HCT116 (cell line): Measurements from ENCODE around the gene SLC22A5. TPM values are rescaled to one million over a fixed set of nuclear protein-coding genes. Genes with fewer than 3 reads are reported as not detected.

ENCODE experiments used
- ATAC-seq: fragments of 200-7000 bp; cut with Tn5 transposase; 2 replicates; pipeline ENCODE4 v1.9.1; 2020; ENCODE audit warnings: mild to moderate bottlenecking, moderate library complexity
- BruUV-seq: library from RNA; stranded (reverse); fragments of 400-500 nt; replicated peaks from 2 replicates; lab custom pipeline; 2021; lab: Mats Ljungman, UMichigan
- CTCF ChIA-PET: fragments of 300-600 bp; sonication (Branson Sonifier 250); formaldehyde crosslinking; loops from one replicate; lab custom pipeline; 2021; ENCODE audit warnings: antibody characterized with exemption; lab: Charles Lee
- POLR2A ChIA-PET: fragments of 300-600, 350-600 bp; sonication (Branson Sonifier 250); formaldehyde crosslinking; loops from one replicate; lab custom pipeline; 2021; ENCODE audit warnings: antibody characterized with exemption; lab: Charles Lee
- RAD21 ChIA-PET, 2 experiments: fragments of 300-600 bp; sonication (Branson Sonifier 250); formaldehyde crosslinking; loops; one replicate each; lab custom pipeline; 2023; ENCODE audit warnings: low total read pairs in 2 of 2; ENCODE audit not compliant: uncharacterized antibody in 2 of 2, unreplicated experiment in 2 of 2, low non-redundant PET in 1 of 2; lab: Charles Lee
- DNase-seq: peaks from one replicate; pipeline ENCODE4 v3.0.0-alpha.2; 2010; ENCODE audit warnings: low read depth, low spot score
- H2AFZ ChIP-seq: fragments of 200-600 bp; shearing (Covaris generic), sonication (generic); 2 replicates; pipeline ENCODE4 v1.6.1; 2017; ENCODE audit warnings: low read depth, mixed run types, mixed read lengths, antibody characterized with exemption, low read length; ENCODE audit not compliant: poor library complexity, severe bottlenecking
- H3K27ac ChIP-seq: 2 replicates; pipeline ENCODE4 v1.5.1; 2012; ENCODE audit warnings: low read depth, low read length
- H3K27me3 ChIP-seq: fragments of 200-600 bp; sonication (generic); 2 replicates; pipeline ENCODE4 v1.6.1; 2016; ENCODE audit warnings: mixed run types, low read length, mixed read lengths; ENCODE audit not compliant: insufficient read depth
- H3K36me3 ChIP-seq, 2 experiments: fragments of 200-500 bp in 1 of 2; fragments of 200-600 bp in 1 of 2; sonication (Bioruptor generic) in 1 of 2; sonication (generic) in 1 of 2; 2 replicates each; pipeline versions ENCODE4 v1.5.1 to v1.6.1; 2014 to 2016; ENCODE audit warnings: low read length in 2 of 2, inconsistent platforms in 1 of 2, mixed read lengths in 1 of 2, mixed run types in 1 of 2; ENCODE audit not compliant: insufficient read depth in 2 of 2, control insufficient read depth in 1 of 2
- H3K4me1 ChIP-seq, 2 experiments: fragments of 200-600 bp in 1 of 2; sonication (generic) in 1 of 2; 2 replicates each; pipeline versions ENCODE4 v1.5.1 to v1.6.1; 2012 to 2017; ENCODE audit warnings: low read length in 2 of 2, inconsistent platforms in 1 of 2, mild to moderate bottlenecking in 1 of 2, mixed read lengths in 1 of 2, mixed run types in 1 of 2, moderate library complexity in 1 of 2; ENCODE audit not compliant: insufficient read depth in 2 of 2, control insufficient read depth in 1 of 2
- H3K4me2 ChIP-seq: fragments of 200-600 bp; sonication (generic); 2 replicates; pipeline ENCODE4 v1.6.1; 2017; ENCODE audit warnings: mixed run types, low read length, mixed read lengths
- H3K4me3 ChIP-seq, 2 experiments: fragments of 200-600 bp in 1 of 2; sonication (generic) in 1 of 2; replicated peaks in 1 of 2; 2 replicates each; pipeline ENCODE4 v1.5.1; 2011 to 2016; ENCODE audit warnings: low read length in 2 of 2, control low read depth in 1 of 2, low read depth in 1 of 2, mild to moderate bottlenecking in 1 of 2, mixed read lengths in 1 of 2, mixed run types in 1 of 2
- H3K79me2 ChIP-seq: fragments of 200-600 bp; sonication (generic); 2 replicates; pipeline ENCODE4 v1.6.1; 2017; ENCODE audit warnings: mild to moderate bottlenecking, mixed run types, low read length, moderate library complexity, mixed read lengths; ENCODE audit not compliant: insufficient read depth
- H3K9ac ChIP-seq: fragments of 200-600 bp; sonication (generic); 2 replicates; pipeline ENCODE4 v1.6.1; 2016; ENCODE audit warnings: low read length, mixed read lengths
- H3K9me2 ChIP-seq: fragments of 200-600 bp; sonication (generic), shearing (Covaris generic); 2 replicates; pipeline ENCODE4 v1.6.1; 2017; ENCODE audit warnings: mixed run types, mild to moderate bottlenecking, moderate library complexity; ENCODE audit not compliant: insufficient read depth
- H3K9me3 ChIP-seq, 2 experiments: fragments of 200-500 bp in 1 of 2; fragments of 200-600 bp in 1 of 2; sonication (Bioruptor generic) in 1 of 2; sonication (generic) in 1 of 2; 2 replicates each; pipeline ENCODE4 v1.6.1; 2014 to 2017; ENCODE audit warnings: low read length in 2 of 2, mixed read lengths in 2 of 2, inconsistent platforms in 1 of 2, low read depth in 1 of 2, mild to moderate bottlenecking in 1 of 2, mixed run types in 1 of 2, moderate library complexity in 1 of 2; ENCODE audit not compliant: control insufficient read depth in 1 of 2, insufficient read depth in 1 of 2
- H4K20me1 ChIP-seq: fragments of 200-600 bp; sonication (generic), shearing (Covaris generic); 2 replicates; pipeline ENCODE4 v1.6.1; 2017; ENCODE audit warnings: mixed run types, mild to moderate bottlenecking, moderate library complexity; ENCODE audit not compliant: insufficient read depth
- CBX3 ChIP-seq: IDR thresholded peaks from 2 replicates; pipeline ENCODE4 v1.6.1; 2012; ENCODE audit warnings: low read depth
- ELF1 ChIP-seq: IDR thresholded peaks from 2 replicates; pipeline ENCODE4 v1.6.1; 2012; ENCODE audit warnings: low read depth, borderline replicate concordance
- EZH2 ChIP-seq: fragments of 200-600 bp; sonication (generic); IDR thresholded peaks from 2 replicates; pipeline ENCODE4 v1.6.1; 2017; ENCODE audit warnings: antibody characterized with exemption, mixed run types
- EZH2phosphoT487 ChIP-seq: fragments of 200-600 bp; IDR thresholded peaks from 2 replicates; pipeline ENCODE4 v1.6.1; 2018; ENCODE audit warnings: antibody characterized with exemption, borderline replicate concordance
- JUND ChIP-seq: IDR thresholded peaks from 2 replicates; pipeline ENCODE4 v1.6.1; 2012
- POLR2A ChIP-seq: IDR thresholded peaks from 2 replicates; pipeline ENCODE4 v1.7.0; 2011; ENCODE audit warnings: borderline replicate concordance; ENCODE audit not compliant: insufficient read depth, insufficient read length; ENCODE audit errors: extremely low read depth
- REST ChIP-seq: IDR thresholded peaks from 2 replicates; pipeline ENCODE4 v1.6.1; 2012; ENCODE audit warnings: low read depth
- SIN3A ChIP-seq: IDR thresholded peaks from 2 replicates; pipeline ENCODE4 v1.6.1; 2012; ENCODE audit warnings: low read depth
- SP1 ChIP-seq: IDR thresholded peaks from 2 replicates; pipeline ENCODE4 v1.6.1; 2012; ENCODE audit warnings: low read depth
- SRF ChIP-seq: IDR thresholded peaks from 2 replicates; pipeline ENCODE4 v1.6.1; 2012; ENCODE audit warnings: low read depth
- TCF7L2 ChIP-seq: IDR thresholded peaks from 2 replicates; pipeline ENCODE4 v1.7.0; 2011; ENCODE audit warnings: borderline replicate concordance, inconsistent platforms; ENCODE audit not compliant: insufficient read depth, insufficient read length; ENCODE audit errors: extremely low read depth
- ZFX ChIP-seq: fragments of 450-650 bp; IDR thresholded peaks from 2 replicates; pipeline ENCODE4 v1.6.1; 2017
- intact Hi-C: fragments of 100-400 bp; cut with micrococcal nuclease; formaldehyde crosslinking; loops from 2 replicates; pipeline ENCODE4 v1.10.0; 2022
- total RNA-seq: library from RNA; stranded (reverse); gene quantifications from one replicate; pipeline ENCODE4 v1.2.1, GENCODE V29; 2021; ENCODE audit not compliant: unreplicated experiment
- TF ChIP-seq, protein P1 (sequence below): IDR thresholded peaks from 2 replicates; pipeline ENCODE4 v1.6.1; 2011; ENCODE audit warnings: mild to moderate bottlenecking, low read length, moderate library complexity; ENCODE audit not compliant: insufficient replicate concordance; ENCODE audit errors: extremely low read depth
- TF ChIP-seq, protein P2 (sequence below), 3 experiments: fragments of 200-600 bp in 1 of 3; sonication (generic) in 1 of 3; IDR thresholded peaks in 2 of 3; conservative IDR thresholded peaks in 1 of 3; 2 replicates each; pipeline ENCODE4 v1.5.1; 2012 to 2017; ENCODE audit warnings: low read depth in 2 of 3, low read length in 2 of 3, antibody characterized with exemption in 1 of 3, borderline replicate concordance in 1 of 3, control low read depth in 1 of 3, mild to moderate bottlenecking in 1 of 3, mixed read lengths in 1 of 3, mixed run types in 1 of 3, moderate library complexity in 1 of 3; ENCODE audit not compliant: insufficient read depth in 1 of 3
- TF ChIP-seq, protein P3 (sequence below): IDR thresholded peaks from 2 replicates; pipeline ENCODE4 v1.6.1; 2012

Gene SLC22A5
- total RNA-seq, 1 experiment from 2014 or later = 9.9 TPM

- TF ChIP-seq, protein P1, sequence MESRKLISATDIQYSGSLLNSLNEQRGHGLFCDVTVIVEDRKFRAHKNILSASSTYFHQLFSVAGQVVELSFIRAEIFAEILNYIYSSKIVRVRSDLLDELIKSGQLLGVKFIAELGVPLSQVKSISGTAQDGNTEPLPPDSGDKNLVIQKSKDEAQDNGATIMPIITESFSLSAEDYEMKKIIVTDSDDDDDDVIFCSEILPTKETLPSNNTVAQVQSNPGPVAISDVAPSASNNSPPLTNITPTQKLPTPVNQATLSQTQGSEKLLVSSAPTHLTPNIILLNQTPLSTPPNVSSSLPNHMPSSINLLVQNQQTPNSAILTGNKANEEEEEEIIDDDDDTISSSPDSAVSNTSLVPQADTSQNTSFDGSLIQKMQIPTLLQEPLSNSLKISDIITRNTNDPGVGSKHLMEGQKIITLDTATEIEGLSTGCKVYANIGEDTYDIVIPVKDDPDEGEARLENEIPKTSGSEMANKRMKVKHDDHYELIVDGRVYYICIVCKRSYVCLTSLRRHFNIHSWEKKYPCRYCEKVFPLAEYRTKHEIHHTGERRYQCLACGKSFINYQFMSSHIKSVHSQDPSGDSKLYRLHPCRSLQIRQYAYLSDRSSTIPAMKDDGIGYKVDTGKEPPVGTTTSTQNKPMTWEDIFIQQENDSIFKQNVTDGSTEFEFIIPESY = no peak
- no peak for TF ChIP-seq EZH2
- TF ChIP-seq, all 23 proteins: peak for 0
Observed at GRCh38 chr5:132319975-132320374, 49.5 kb upstream of the SLC22A5 start (continued).

- POLR2A ChIA-PET = no interaction called here
- DNase-seq (no peak), ATAC-seq (no peak)
- no peaks in the 10 kb centered on the region for H3K9me3 ChIP-seq
- no peak overlapping the region for H3K4me3 ChIP-seq
- peaks cover 0 to 10% of the 10 kb centered on the region in 2 experiments; a peak in 2 of 4 replicates for H3K4me1 ChIP-seq
- H2AFZ ChIP-seq = no peak overlapping the region
- no peaks in the 10 kb centered on the region for H3K9me2 ChIP-seq
- H3K36me3 ChIP-seq = no peaks in the 10 kb centered on the region
- RAD21 ChIA-PET = no interaction called here
- no TSS peak for BruUV-seq
- no peaks in the 10 kb centered on the region for H3K27me3 ChIP-seq
- intact Hi-C loops = no loop called here
- no peak overlapping the region for H3K4me2 ChIP-seq
- CTCF ChIA-PET = no interaction called here
- H3K79me2 ChIP-seq = no peaks in the 10 kb centered on the region
- H3K9ac ChIP-seq = no peak overlapping the region
- H4K20me1 ChIP-seq = no peaks in the 10 kb centered on the region
- no peak overlapping the region for H3K27ac ChIP-seq
- no peak for TF ChIP-seq ELF1
- TF ChIP-seq, protein P2, sequence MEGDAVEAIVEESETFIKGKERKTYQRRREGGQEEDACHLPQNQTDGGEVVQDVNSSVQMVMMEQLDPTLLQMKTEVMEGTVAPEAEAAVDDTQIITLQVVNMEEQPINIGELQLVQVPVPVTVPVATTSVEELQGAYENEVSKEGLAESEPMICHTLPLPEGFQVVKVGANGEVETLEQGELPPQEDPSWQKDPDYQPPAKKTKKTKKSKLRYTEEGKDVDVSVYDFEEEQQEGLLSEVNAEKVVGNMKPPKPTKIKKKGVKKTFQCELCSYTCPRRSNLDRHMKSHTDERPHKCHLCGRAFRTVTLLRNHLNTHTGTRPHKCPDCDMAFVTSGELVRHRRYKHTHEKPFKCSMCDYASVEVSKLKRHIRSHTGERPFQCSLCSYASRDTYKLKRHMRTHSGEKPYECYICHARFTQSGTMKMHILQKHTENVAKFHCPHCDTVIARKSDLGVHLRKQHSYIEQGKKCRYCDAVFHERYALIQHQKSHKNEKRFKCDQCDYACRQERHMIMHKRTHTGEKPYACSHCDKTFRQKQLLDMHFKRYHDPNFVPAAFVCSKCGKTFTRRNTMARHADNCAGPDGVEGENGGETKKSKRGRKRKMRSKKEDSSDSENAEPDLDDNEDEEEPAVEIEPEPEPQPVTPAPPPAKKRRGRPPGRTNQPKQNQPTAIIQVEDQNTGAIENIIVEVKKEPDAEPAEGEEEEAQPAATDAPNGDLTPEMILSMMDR (IDR thresholded peaks at IDR 0.05 in 2 of 3, conservative IDR thresholded peaks at IDR 0.05 in 1 of 3; ENCODE audit: borderline replicate concordance in 1 of 3, insufficient read depth in 1 of 3, low read depth in 2 of 3, low read length in 2 of 3) = no peak
- no peak for TF ChIP-seq ZFX
- TF ChIP-seq CBX3 = no peak
- no peak for TF ChIP-seq EZH2phosphoT487
- no peak for TF ChIP-seq EZH2
- no peak for TF ChIP-seq REST
- TF ChIP-seq SIN3A = no peak
- TF ChIP-seq POLR2A = no peak
- TF ChIP-seq, protein P1 = no peak
- TF ChIP-seq, protein P3, sequence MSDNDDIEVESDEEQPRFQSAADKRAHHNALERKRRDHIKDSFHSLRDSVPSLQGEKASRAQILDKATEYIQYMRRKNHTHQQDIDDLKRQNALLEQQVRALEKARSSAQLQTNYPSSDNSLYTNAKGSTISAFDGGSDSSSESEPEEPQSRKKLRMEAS = no peak
- no peak for TF ChIP-seq SP1
- TF ChIP-seq TCF7L2 = no peak
- TF ChIP-seq SRF = no peak
- no peak for TF ChIP-seq JUND
Observed at GRCh38 chr5:132321109-132321721, 48.3 kb upstream of the SLC22A5 start.
